GM19395 (cell line): ENCODE measurements around the gene SLC16A12.
"Not testable (repeated sequence)": the region's sequence is repeated elsewhere in the genome, so short reads cannot be mapped to it uniquely, and the experiment has no call there.

Experiments
- ATAC-seq: cut with Tn5 transposase; IDR thresholded peaks from one replicate; pipeline ENCODE4 v1.9.1; 2021; ENCODE audit warnings: mild to moderate bottlenecking, moderate library complexity; ENCODE audit not compliant: unreplicated experiment

SLC16A12 gene

DNA sequence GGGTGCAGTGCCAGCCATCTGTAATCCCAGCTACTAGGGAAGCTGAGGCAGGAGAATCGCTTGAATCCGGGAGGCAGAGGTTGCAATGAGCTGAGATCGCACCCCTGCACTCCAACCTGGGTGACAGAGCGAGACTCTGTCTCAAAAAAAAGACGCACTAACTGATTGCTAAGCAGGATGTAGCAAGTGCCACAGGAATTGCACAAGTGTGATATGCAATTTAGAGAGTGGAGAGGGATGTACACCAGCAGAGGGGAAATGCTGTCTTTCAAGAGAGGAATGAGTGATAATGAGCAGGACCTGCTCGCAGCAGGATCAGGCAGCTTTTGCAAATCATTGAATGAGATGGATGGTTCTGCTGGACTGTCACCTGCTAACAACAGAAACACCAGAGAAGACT lies 13.3 kb upstream of the SLC16A12 start:
- ATAC-seq, result no peak

DNA sequence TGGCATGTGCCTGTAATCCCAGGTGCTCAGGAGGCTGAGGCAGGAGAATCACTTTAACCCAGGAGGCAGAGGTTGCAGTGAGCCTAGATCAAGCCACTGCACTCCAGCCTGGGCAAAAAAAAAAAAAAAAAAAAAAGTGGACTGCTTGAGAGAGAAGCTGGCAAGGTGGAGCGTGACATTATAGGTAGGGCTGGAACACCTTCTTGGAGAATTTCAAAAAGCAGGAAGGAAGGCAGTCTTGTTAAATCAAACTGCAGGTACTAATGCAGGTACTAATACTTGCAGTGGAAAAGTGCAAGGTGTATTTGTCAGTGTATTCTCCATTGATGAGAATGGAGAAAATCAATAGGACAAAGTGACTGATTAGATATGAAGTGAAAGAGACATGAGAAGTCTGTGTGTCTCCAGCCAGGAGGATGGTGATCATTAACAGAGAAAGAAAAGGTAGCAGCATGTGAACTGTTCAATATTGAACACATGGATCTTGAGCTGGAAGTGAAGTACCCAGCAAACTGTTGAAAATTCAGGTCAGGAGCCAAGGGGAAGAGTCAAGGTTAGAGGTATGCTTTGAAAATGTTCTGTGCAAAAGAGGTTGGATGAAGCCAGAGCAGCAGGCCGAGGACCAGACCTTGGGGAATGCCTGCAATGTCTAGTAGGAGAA lies 12.6 kb upstream of the SLC16A12 start:
- ATAC-seq, result no peak

DNA sequence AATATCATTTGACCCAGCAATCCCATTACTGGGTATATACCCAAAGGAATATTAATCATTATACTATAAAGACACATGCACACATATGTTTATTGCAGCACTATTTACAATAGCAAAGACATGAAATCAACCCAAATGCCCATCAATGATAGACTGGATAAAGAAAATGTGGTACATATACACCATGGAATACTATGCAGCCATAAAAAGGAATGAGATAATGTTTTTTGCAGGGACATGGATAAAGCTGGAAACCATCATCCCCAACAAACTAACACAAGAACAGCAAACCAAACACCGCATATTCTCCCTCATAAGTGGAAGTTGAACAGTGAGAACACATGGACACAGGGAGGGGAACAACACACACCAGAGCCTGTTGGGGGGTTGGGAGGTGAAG lies 11.3 kb upstream of the SLC16A12 start:
- not testable (repeated sequence) for ATAC-seq

DNA sequence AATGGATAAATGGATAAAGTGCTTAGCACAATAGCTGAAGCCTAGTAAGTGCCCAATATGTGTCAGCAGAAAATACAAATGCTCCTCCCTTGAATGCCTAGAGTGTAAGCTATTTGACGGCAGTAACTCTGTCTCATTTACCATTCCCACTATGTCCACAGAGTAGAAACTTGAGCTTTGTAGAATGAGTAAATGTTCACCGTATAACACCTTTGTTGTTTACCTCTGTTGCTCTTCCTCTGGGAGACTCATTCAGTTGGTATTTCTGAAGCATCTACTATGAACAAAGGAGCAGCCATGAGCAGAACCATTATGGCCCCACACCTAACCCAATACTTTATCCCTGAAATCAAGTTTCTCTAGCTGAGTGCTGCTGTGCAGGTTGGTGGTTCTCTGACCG lies 8.4 kb upstream of the SLC16A12 start:
- ATAC-seq, result no peak

DNA sequence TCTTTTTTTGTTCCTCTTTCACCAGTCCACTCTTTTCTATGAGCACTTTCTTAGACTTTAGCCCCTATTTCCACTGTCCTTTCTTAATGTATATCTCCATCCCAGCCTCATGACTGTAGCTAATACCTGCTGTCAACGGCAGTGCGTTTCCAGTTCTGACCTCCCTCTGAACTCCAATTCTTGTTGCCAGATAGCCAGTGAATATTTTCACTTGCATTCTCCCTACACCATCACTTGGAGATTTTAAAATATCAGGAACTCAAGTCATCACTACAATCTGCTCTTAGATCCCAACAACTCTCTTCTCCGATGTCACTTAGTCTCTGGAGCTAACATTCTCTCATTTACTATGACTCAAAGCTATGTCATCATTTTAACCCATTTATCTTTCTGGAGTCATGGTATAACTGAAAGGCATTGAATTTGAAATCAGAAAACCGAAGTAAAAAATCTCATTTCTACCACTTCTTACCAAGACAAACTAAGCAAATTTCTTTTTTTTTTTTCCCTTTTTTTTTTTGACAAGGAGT lies 5.1 kb upstream of the SLC16A12 start:
- ATAC-seq, result no peak

DNA sequence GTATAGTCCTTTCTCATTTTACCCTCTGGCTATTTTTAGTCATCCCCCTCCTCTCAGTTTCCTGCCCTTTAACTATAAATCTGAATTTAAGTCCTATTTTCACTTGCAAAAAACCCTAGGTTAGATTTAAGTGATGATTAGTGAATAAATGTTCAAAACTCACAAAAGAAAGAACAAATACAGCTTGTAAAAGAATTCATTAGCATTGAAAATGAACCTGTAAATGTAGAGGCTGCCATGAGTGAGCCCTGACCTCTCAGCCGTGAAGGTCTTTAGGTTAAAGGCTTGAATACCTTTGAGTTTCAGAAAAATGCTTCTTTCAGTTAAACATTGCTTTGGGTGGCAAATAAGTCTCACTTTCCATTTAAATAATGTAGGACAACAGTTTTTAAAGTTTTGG lies 2.0 kb upstream of the SLC16A12 start:
- ATAC-seq, result no peak

DNA sequence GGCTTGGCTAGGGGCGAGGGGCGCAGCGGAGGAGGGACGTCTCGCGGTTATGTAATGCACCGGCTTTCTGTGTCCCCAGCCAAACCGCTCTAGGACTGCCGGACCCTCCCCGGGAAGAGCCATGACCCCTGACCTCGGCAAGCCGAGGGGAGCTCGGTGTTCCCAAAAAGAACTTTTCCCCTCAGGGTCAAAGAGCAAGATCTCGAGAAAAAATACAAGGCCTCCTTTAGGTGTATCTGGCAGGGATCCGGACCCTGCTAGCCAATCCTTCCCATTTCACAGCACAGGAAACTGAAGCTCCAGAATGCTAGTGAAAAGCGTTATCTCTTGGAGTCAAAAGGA lies 590 bp upstream of the SLC16A12 start:
- ATAC-seq, result no peak

DNA sequence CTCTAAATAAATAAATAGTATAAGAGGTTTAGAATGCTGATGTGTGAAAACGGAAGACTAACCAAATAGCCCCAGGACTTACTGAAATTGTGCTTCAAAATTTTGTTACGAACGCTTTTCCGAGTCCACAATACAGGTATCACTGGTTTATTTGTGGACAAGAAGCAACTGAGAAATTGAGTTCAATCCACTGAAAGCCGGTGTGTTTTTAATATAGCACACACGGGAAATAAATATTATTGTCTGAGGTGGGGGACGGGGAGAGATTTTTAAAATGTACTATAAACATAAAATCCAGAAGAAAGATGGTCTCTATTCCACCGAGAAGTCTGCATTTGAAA lies 598 bp downstream of the SLC16A12 start:
- no peak for ATAC-seq

DNA sequence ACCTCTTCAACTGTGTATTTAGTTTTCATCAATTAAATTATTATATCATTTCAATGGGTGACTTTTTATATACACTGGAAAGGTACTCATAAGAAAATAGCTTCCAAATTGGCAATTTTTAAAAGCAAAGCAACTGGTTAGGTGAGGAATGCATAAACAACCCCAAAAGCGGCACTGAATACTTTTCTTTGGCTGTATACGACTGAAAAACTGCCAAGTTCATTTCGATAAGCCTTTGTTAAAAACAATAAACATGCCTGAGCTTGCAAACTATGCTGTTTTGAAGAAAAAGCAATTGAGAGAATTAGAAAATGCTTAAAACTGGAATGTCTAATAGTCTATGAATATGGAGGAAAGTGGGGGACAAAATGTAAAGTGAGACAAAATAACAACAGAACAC lies 2.9 kb downstream of the SLC16A12 start:
- ATAC-seq, result no peak

DNA sequence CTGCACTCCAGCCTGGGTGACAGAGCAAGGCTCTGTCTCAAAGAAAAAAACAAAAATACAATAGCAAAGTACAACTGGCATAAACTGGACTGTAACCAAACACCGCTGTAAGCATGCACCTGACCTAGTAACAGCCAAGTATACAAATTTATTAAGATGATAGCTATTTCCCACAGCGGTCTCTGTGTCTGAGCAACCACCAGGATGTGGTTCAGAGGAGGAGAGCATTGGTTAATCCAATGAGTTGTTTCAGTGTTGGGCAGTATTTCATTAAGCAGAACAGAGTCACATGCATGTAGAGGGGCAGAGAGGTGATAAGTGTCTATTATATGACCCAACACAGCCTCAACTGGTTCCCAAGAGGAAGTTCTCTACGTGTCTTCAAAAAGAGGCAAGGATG lies 4.0 kb downstream of the SLC16A12 start:
- ATAC-seq, result no peak

DNA sequence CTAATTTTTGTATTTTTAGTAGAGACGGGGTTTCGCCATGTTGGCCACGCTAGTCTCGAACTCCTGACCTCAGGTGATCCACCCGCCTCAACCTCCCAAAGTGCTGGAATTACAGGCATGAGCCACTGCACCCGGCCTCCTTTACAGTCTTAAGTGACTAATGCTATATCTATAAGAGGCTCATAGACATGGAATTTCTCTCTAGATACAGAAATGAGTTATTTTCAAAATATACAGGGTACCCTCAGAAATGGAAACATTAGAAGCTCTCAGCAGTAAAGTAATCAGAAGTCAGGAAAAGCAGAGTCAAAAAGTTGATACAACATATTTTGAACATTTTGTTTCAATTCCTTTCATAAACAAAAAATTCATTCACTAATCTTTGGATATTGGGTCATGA lies 5.7 kb downstream of the SLC16A12 start:
- ATAC-seq, result not testable (repeated sequence)

DNA sequence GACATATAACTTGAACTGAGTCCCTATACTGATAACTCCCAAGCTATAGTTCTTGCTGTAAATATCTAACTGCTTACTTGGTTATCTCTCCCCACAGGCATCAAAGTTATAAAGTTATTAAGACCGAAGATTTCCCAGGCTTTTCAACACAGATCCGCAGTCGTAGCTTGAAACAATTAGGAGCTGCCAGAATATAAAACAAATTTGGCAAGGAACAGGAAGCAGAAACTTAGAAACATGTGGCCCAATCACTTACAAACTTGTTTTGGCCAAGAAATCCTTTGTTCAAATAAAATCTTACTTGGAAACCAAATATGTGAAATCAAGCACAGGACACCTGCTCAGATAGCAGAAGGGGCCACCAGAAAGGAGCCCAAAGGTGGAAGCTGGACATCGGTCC lies 9.0 kb downstream of the SLC16A12 start:
- ATAC-seq, result no peak

DNA sequence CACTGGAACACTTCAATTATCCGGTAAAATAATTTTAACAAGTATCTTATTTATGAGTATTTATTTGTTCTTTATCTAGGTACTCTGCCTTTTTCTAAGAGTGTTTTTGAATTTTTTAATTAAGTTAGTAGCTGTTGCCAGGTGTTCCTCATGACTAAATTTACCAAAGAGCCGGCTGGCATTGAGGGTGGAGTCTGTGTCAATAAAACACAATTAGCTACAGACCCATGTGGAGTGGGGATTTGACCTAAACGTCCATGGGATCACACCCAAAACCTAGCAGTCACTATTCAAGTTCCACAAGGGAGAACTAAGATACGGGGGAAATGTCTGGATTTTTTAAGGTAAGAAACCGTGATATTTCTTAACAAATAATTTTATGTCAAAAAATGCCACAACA lies 9.8 kb downstream of the SLC16A12 start:
- no peak for ATAC-seq

DNA sequence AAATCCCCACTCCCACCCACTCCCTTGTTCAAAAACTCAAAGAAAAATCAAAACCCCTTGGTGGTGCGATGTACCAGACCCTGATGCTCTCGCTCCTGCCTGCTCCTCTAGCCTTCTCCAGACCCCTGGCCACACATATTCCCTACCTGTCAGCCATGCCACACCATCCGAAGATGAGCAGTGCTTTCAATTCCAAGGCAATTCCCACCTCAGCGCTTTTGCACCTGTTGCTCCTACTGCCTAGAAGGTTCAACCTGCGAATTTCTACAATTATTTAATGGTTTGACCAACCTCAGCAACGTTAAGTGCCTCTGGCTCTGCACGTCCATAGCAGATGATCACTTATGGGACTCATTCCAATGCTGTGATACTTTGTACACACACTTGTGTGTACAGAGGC lies 11.1 kb downstream of the SLC16A12 start:
- ATAC-seq, result no peak

DNA sequence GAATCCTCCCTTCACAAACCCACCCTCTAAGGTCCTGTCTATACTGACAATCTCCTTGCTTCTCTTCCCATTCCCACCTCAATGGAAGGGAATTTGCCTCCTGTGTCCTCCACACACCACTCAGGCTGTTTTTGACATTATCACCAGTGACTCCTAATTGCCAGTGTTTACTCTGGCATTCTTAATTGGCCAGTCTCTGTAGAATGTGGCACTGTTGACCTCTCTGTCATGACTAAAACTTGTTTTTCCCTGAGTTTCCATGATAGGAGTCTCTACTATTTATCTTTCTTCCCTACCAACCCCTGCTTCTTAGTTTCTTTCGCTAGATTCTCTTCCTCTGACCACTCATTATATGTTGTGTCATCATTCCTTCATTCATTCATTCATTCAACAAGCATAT lies 12.1 kb downstream of the SLC16A12 start:
- no peak for ATAC-seq

DNA sequence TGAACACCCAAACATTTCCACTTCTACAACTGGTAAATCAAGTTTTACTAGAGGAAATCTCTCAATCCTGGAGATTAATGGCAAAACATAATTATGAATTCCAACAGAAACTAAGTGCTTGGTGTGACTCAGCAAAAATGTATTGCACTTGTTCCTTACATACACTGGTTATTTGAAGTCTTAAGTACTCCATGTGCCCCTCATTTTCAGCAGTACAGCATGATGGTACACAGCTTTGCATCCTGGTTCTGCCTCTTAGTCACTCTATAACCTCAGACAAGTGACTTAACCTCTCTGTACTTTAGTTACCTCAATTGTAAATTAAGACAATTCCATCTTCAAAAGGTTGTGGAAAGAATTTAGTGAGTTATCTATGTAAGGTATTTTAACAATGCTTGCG lies 12.9 kb downstream of the SLC16A12 start:
- no peak for ATAC-seq

DNA sequence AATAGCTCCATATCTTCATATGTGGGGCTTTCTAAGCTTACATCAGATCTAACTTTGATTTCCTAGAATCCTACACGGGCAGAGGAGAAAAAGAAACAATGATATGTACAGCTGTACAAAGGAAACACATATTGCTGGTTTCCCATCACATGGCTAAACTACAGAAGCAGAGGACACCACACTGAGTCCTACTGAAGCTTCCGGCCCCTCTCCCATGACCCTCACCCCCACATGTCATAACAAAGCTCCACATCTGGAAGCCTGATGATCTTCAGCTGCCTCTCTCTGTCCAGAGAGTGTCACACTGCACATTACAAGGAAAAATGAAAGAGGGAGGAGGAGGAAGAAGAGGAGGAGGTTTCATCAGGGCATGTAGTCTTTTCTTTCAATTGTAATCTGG lies 14.0 kb downstream of the SLC16A12 start:
- no peak for ATAC-seq

DNA sequence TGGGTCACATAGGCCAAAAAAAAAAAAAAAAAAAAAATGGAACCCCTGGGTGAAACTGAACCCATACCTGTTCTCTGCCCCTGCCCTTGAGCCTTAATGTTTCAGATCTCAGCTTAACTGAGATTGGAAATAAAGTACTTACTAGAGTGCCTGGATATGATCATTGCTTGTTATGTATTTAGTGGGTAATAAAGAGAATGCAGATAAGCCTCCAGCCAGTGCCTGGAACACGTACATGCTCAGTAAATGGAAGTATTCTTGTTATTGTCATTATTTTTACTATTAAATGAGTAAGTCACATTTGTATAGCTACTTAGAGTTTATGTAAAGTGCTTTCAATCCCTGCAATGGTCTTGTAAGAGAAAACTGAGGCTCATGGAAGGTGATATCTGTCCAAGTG lies 14.7 kb downstream of the SLC16A12 start:
- ATAC-seq, result no peak

DNA sequence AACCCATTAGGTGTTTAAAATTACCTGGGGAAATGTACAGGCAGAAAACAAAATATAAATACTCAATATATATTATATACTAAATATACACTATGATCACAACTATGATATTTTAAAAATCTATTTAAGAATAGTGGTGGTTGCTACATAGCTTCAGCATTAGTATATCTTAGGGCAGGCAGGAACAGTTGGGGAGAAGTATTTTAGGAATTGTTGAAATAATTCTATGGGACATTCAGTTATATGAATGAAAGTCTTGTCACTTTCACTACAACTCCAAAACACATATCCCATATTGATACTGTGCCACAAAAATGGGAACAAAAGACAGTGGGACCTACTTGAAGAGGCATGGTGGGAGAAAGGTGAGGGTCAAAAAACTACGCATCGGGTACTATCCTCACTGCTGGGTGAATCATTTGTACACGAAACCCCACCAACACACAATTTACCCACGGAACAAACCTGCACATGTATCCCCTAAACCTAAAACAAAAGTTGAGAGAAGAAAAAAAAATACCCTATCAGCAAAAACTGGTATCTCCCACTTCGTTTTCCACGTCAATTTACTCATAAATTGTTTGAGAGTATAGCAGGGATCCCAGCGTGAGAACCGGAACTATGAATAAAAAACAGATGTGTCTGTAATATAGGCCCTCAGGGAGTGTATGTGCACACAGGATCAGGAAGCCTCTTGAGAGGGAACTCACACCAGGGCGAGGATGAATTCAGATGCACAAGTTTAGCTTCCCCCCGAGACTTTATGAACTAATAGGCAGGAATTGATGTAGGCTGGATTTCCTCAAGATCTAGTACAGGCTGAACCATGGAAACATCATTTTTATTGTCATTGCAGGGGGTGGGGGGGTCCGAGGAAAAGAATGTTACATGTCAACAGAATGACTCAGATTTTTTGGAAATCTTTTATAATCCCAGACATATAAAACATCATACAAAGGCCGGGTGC lies 16.2 kb downstream of the SLC16A12 start:
- no peak for ATAC-seq

DNA sequence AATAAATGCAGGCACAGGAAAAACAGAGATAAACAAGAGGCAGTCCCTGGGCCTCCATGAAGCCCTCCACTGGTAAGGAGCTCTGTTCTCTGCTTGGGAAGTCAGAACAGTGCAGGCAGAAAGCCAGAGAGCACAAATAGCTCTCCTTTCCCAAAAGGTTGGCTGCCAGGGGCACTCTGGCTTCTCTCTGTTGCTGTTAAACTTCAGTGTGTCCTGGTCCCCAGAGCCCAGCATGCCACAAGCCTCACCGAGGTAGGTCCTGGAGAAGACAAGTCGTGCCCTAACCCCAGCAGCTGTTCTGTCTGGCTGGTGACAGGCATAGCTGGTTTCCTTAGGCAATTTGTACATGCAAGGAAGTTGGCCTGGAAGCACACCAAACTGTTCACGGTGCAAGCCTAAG lies 17.3 kb downstream of the SLC16A12 start:
- ATAC-seq, result no peak

DNA sequence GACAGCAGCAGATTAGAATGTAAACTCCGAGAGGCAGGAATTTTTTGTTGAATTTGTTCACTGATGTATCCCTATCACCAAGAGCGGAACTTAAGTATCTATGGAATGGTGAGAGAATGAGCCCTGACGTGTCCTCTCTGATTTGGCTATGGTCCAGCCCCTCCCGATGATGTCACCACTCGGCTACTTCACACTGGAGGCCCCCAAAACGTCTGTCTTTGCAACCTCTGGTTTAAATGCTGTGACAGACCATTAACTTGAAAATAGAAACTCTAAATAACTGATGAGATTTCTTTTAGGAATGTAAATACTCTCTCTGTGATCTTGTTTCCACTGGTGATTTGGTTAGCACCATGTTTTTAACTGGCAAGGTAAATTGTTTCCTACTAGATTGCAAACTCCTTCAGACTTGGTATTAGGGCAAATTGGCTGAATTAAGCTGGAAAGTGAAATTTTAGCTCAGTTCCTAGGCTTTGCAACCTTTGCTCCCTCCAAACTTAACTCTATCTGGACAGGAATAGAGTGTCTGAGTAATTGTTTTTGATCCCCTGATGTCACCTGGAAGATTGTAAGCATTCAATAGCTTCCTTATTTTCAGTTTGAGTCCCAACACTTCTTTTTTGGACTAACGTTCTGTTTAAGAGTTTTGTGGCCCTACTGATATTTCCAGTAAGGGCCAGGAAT lies 19.1 kb downstream of the SLC16A12 start:
- no peak for ATAC-seq
